GM12878 (cell line): Measurements from ENCODE around the gene SYTL4. TPM values are rescaled to one million over a fixed set of nuclear protein-coding genes. Genes with fewer than 3 reads are reported as not detected.

Experiments
- BCL11A ChIP-seq: IDR thresholded peaks from 2 replicates; pipeline ENCODE4 v1.6.1; 2011; ENCODE audit warnings: low read depth, low read length
- BCL3 ChIP-seq: IDR thresholded peaks from 2 replicates; pipeline ENCODE4 v1.6.1; 2011; ENCODE audit warnings: borderline replicate concordance, low read depth, mild to moderate bottlenecking, moderate library complexity, low read length; ENCODE audit not compliant: insufficient read depth, poor library complexity, severe bottlenecking
- CBFB ChIP-seq: IDR thresholded peaks from 2 replicates; pipeline ENCODE4 v1.6.1; 2016; ENCODE audit warnings: antibody characterized with exemption, low read depth
- CBX5 ChIP-seq: sonication (generic); IDR thresholded peaks from 2 replicates; pipeline ENCODE4 v1.6.1; 2016; ENCODE audit warnings: low read depth, moderate library complexity, mild to moderate bottlenecking, inconsistent platforms
- CREB1 ChIP-seq: IDR thresholded peaks from 2 replicates; pipeline ENCODE4 v1.6.1; 2012; ENCODE audit warnings: low read depth, mild to moderate bottlenecking, inconsistent platforms
- CREM ChIP-seq: IDR thresholded peaks from 2 replicates; pipeline ENCODE4 v1.6.1; 2014; ENCODE audit warnings: antibody characterized with exemption, low read depth
- DPF2 ChIP-seq: fragments of 450-650 bp; IDR thresholded peaks from 2 replicates; pipeline ENCODE4 v1.6.1; 2017; ENCODE audit warnings: mild to moderate bottlenecking
- EED ChIP-seq: sonication (generic); IDR thresholded peaks from 2 replicates; pipeline ENCODE4 v1.6.1; 2016; ENCODE audit warnings: antibody characterized with exemption, low read depth
- ETV6 ChIP-seq, 2 experiments: fragments of 450-650 bp in 1 of 2; IDR thresholded peaks in 1 of 2; conservative IDR thresholded peaks in 1 of 2; 2 replicates each; pipeline ENCODE4 v1.6.1; 2014; ENCODE audit warnings: antibody characterized with exemption in 1 of 2, borderline replicate concordance in 1 of 2, low read depth in 1 of 2, mild to moderate bottlenecking in 1 of 2, moderate library complexity in 1 of 2
- IKZF1 ChIP-seq: fragments of 450-650 bp; conservative IDR thresholded peaks from 2 replicates; pipeline ENCODE4 v1.6.1; 2017; ENCODE audit warnings: antibody characterized with exemption, mild to moderate bottlenecking
- MEF2A ChIP-seq: IDR thresholded peaks from 2 replicates; pipeline ENCODE4 v1.6.1; 2011; ENCODE audit warnings: low read depth, mild to moderate bottlenecking, low read length, moderate library complexity; ENCODE audit not compliant: insufficient read depth
- MTA2 ChIP-seq: fragments of 450-650 bp; IDR thresholded peaks from 2 replicates; pipeline ENCODE4 v1.6.1; 2016; ENCODE audit warnings: low read depth, mild to moderate bottlenecking, moderate library complexity
- MTA3 ChIP-seq: IDR thresholded peaks from 2 replicates; pipeline ENCODE4 v1.6.1; 2012; ENCODE audit warnings: low read length, inconsistent platforms, borderline replicate concordance
- NFIC ChIP-seq: IDR thresholded peaks from 2 replicates; pipeline ENCODE4 v1.6.1; 2012; ENCODE audit warnings: low read depth, mild to moderate bottlenecking, inconsistent platforms, low read length, moderate library complexity
- NR2F1 ChIP-seq: fragments of 450-650 bp; conservative IDR thresholded peaks from 2 replicates; pipeline ENCODE4 v1.6.1; 2017; ENCODE audit warnings: mild to moderate bottlenecking
- NRF1 ChIP-seq: conservative IDR thresholded peaks from 2 replicates; pipeline ENCODE4 v1.6.1; 2011; ENCODE audit warnings: mild to moderate bottlenecking, low read depth, low read length, improper control_type of control experiment
- POLR2AphosphoS5 ChIP-seq: IDR thresholded peaks from 2 replicates; pipeline ENCODE4 v1.6.1; 2011; ENCODE audit warnings: mild to moderate bottlenecking, low read length, inconsistent platforms
- ZNF24 ChIP-seq: fragments of 450-650 bp; IDR thresholded peaks from 2 replicates; pipeline ENCODE4 v1.6.1; 2017; ENCODE audit warnings: antibody characterized with exemption, mild to moderate bottlenecking
- polyA plus RNA-seq, 11 experiments: library from polyadenylated mRNA; depleted of rRNA in 4 of 11; unstranded in 6 of 11; stranded (reverse) in 5 of 11; fragments of >200 nt; fragmentation: Nextera tagmentation in 4 of 11; fragmentation: Illumina TruSeq in 1 of 11; extraction: Ambion mirVana in 4 of 11; extraction: Trizol in 1 of 11; gene quantifications; 1 replicate in 1 of 11; 2 replicates in 10 of 11; pipeline versions ENCODE4 v1.2.1 to v1.2.3, GENCODE V29; 2011 to 2016; ENCODE audit warnings: inconsistent platforms in 2 of 11, missing spikeins in 2 of 11, low read depth in 1 of 11
- total RNA-seq, 4 experiments: library from RNA; depleted of rRNA in 3 of 4; stranded (reverse); fragments of >200 nt in 3 of 4; fragmentation: Illumina TruSeq in 1 of 4; extraction: Trizol in 1 of 4; gene quantifications; 2 replicates each; pipeline versions ENCODE4 v1.2.1 to v1.2.3, GENCODE V29; 2013 to 2021
- TF ChIP-seq, protein P1 (sequence below): fragments of 450-650 bp; IDR thresholded peaks from 2 replicates; pipeline ENCODE4 v1.6.1; 2016; ENCODE audit warnings: mild to moderate bottlenecking
- TF ChIP-seq, protein P2 (sequence below): fragments of 450-650 bp; IDR thresholded peaks from 2 replicates; pipeline ENCODE4 v1.6.1; 2017; ENCODE audit warnings: borderline replicate concordance
- TF ChIP-seq, protein P3 (sequence below): fragments of 150-350 bp; IDR thresholded peaks from 2 replicates; pipeline ENCODE4 v1.6.1; 2014; ENCODE audit warnings: mild to moderate bottlenecking, low read depth, low read length

SYTL4 gene
- total and polyA plus RNA-seq, 10 of the 15 experiments (the other 5 are each of a cell fraction or from before 2014, with no cell fraction given): 0.07 to 0.74 (median 0.19) TPM; not detected in 2

DNA sequence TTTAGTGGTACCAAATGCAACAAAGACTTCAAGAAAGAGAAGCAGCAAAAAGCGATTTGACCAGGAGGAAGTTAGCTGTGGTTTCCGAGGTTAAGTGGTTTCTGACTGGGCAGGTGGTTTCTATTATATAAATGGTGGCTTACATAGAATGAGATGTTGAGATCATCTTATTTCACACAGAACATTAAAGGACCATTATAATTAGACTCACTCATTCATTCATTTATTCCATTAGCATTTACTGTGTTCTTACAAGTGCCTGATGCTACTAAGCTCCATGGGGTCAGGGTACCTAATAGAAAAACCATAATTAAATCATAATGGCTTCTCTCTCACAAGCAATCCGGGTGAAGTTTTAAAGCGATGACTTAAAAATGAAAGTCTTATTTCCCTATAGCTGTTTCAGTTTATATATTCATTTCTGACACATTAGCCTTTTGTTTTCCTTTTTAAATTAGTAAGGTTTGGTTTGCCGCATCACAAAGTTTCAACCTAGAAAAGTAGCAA lies 105.9 kb downstream of the SYTL4 start (continued):
- peak; percentile 41 for TF ChIP-seq BCL3
- peak; percentile 68; the same call in 1 of the 2 replicates for TF ChIP-seq MEF2A
- TF ChIP-seq CREB1: 0 out of 2 replicates have a peak, but pooled peaks have one; percentile 12
- TF ChIP-seq CBX5: 0 out of 2 replicates have a peak, but pooled peaks have one; percentile 20
- TF ChIP-seq NRF1: no peak
- peak; percentile 74; the same call in 1 of the 2 replicates for TF ChIP-seq DPF2
- TF ChIP-seq, protein P1, sequence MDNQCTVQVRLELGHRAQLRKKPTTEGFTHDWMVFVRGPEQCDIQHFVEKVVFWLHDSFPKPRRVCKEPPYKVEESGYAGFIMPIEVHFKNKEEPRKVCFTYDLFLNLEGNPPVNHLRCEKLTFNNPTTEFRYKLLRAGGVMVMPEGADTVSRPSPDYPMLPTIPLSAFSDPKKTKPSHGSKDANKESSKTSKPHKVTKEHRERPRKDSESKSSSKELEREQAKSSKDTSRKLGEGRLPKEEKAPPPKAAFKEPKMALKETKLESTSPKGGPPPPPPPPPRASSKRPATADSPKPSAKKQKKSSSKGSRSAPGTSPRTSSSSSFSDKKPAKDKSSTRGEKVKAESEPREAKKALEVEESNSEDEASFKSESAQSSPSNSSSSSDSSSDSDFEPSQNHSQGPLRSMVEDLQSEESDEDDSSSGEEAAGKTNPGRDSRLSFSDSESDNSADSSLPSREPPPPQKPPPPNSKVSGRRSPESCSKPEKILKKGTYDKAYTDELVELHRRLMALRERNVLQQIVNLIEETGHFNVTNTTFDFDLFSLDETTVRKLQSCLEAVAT: peak; percentile 86
- TF ChIP-seq, protein P2, sequence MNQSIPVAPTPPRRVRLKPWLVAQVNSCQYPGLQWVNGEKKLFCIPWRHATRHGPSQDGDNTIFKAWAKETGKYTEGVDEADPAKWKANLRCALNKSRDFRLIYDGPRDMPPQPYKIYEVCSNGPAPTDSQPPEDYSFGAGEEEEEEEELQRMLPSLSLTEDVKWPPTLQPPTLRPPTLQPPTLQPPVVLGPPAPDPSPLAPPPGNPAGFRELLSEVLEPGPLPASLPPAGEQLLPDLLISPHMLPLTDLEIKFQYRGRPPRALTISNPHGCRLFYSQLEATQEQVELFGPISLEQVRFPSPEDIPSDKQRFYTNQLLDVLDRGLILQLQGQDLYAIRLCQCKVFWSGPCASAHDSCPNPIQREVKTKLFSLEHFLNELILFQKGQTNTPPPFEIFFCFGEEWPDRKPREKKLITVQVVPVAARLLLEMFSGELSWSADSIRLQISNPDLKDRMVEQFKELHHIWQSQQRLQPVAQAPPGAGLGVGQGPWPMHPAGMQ: no peak; the same call in 1 of the 2 replicates
- TF ChIP-seq ETV6 (conservative IDR thresholded peaks at IDR 0.05 in 1 of 2, IDR thresholded peaks at IDR 0.05 in 1 of 2; ENCODE audit: borderline replicate concordance in 1 of 2, low read depth in 1 of 2): peak in 1 of 2 experiments; percentile 97; a peak in 2 of 4 replicates
- peak; percentile 42; the same call in 1 of the 2 replicates for TF ChIP-seq NR2F1
- peak; percentile 83 for TF ChIP-seq MTA2
- peak; percentile 85 for TF ChIP-seq EED
- peak; percentile 76 for TF ChIP-seq BCL11A
- TF ChIP-seq, protein P3, sequence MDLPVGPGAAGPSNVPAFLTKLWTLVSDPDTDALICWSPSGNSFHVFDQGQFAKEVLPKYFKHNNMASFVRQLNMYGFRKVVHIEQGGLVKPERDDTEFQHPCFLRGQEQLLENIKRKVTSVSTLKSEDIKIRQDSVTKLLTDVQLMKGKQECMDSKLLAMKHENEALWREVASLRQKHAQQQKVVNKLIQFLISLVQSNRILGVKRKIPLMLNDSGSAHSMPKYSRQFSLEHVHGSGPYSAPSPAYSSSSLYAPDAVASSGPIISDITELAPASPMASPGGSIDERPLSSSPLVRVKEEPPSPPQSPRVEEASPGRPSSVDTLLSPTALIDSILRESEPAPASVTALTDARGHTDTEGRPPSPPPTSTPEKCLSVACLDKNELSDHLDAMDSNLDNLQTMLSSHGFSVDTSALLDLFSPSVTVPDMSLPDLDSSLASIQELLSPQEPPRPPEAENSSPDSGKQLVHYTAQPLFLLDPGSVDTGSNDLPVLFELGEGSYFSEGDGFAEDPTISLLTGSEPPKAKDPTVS: no peak
- no peak for TF ChIP-seq POLR2AphosphoS5
- TF ChIP-seq ZNF24: peak; percentile 93
- TF ChIP-seq IKZF1: peak; percentile 53
- peak; percentile 98 for TF ChIP-seq NFIC
- peak; percentile 87 for TF ChIP-seq MTA3
- peak; percentile 68 for TF ChIP-seq CREM
- TF ChIP-seq CBFB: peak; percentile 98
